MM.1S (cell line): ENCODE results near the gene OPA3.

Experiments
- EZH2 ChIP-seq: fragments of 300-600 bp; sonication (generic); optimal IDR thresholded peaks from 2 replicates; pipeline ENCODE3; 2017; ENCODE audit warnings: low read depth, mild to moderate bottlenecking, antibody characterized with exemption, low read length, mixed read lengths
- EZH2phosphoT487 ChIP-seq: fragments of 300-600 bp; sonication (generic); IDR thresholded peaks from 2 replicates; pipeline ENCODE4 v1.6.1; 2018; ENCODE audit warnings: antibody characterized with exemption, low read length
- TF ChIP-seq, protein P1 (sequence below): fragments of 300-600 bp; sonication (generic); IDR thresholded peaks from 2 replicates; pipeline ENCODE4 v1.5.1; 2016; ENCODE audit warnings: antibody characterized with exemption, low read length, mixed read lengths

DNA sequence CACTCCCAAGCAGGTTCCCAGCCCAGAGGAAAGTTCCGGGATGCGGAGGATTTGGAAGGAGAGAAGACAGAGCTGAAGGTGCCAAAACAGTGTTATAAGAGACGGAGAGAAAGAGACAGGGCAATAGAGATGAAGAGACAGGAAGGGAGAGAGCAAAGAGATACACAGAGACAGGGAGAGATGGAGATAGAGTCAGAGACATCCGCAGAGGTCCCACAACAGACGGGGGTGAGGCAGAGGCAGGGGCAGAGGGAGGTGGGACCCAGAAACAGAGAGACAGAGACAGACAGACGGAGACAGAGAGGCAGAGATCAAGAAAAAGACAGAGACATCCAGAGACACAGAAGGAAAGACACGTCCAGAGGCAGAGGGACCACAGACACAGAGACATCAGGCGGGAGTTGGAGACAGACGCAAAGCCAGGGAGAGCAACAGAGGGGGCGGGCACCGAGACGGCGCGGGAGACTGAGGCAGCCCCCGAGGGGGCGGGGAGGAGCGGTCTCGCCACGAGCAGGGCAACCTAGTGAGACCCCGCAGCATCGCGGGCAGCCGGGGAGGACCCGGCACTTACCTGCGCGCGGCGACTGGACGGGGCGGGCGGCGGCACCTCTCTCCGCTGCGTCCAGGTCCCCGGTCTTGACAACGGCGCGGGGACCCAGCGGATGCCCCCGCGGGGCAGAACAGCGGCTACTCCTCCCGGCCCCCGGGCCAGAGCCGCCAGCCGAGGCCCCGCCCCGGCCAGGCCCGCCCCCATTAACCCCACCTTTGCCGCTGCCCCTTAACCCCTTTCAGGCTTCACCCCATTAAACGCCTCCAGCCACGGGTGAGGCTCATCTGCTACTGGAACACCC is 17.1 kb upstream of the OPA3 start, which contains the start of gene GPR4:
- TF ChIP-seq, protein P1, sequence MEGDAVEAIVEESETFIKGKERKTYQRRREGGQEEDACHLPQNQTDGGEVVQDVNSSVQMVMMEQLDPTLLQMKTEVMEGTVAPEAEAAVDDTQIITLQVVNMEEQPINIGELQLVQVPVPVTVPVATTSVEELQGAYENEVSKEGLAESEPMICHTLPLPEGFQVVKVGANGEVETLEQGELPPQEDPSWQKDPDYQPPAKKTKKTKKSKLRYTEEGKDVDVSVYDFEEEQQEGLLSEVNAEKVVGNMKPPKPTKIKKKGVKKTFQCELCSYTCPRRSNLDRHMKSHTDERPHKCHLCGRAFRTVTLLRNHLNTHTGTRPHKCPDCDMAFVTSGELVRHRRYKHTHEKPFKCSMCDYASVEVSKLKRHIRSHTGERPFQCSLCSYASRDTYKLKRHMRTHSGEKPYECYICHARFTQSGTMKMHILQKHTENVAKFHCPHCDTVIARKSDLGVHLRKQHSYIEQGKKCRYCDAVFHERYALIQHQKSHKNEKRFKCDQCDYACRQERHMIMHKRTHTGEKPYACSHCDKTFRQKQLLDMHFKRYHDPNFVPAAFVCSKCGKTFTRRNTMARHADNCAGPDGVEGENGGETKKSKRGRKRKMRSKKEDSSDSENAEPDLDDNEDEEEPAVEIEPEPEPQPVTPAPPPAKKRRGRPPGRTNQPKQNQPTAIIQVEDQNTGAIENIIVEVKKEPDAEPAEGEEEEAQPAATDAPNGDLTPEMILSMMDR, result no peak
- TF ChIP-seq EZH2, result no peak
- no peak for TF ChIP-seq EZH2phosphoT487
